Astrocyte of the hippocampus (primary cell): Measurements from ENCODE around the gene ITPR1.
A peak's percentile ranks its signal among the peaks of the same experiment; 100 is the strongest.
"Not testable (repeated sequence)": the region's sequence is repeated elsewhere in the genome, so short reads cannot be mapped to it uniquely, and the experiment has no call there.

Experiments
- DNase-seq: peaks from one replicate; pipeline ENCODE4 v3.0.0; 2011; ENCODE audit warnings: low read depth, low spot score

The ITPR1 gene

DNA sequence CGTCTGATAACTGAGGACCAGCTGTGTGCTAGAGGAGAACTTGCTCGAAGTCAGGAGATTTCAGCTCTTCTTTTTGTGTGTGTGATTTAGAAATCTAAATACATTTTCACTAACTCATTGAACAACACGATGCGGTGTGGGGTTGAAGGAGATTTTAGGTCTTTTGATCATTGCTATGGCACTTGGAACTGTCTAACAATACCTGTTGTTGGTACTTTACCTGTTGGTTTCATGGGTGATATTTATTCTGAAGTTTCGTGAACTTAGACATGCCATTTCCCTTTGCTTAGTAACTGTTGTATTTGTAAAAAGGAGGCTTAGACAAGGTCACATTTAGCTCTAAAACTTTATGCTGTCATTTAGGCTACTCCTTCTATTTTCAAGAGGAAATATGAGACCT is 99.9 kb downstream of the ITPR1 start:
- DNase-seq, result no peak

DNA sequence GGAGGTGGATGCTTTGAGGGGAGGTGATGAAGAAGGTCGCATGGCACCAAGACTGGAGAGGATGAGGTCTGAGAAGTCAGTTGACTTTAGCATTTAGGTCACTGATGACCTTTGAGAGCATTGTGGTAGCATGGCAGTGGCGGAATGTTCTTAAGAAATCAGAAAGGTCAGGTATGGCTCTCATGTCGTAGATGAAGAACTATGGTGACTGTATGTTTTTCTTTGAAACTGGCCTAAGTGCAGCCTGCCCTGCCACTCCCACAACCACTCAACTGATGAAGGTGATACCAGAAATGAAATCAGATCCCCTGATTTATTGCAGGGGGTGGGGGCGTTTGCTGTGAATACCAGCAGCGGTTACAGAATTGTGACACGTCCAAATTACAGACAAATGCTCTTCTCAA is 102.6 kb downstream of the ITPR1 start:
- no peak for DNase-seq

DNA sequence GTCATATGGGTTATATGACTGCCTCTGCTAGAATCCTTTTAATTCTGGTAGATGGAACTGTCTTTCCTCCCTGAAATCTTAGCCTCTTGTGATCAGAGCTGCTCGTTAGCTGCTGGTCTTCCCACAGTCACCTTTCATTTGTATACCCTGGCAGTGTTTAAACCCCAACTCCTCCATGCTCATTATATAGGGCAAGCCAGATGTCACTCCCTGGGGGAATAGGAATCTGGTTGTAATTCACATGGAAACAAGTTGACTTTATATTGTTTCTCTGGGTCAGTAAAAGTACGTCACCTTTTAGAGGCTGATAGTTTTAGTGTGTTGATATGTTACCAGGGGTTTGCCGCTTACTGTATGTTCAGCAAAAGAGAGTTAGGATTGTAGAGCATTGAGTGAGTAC is 103.5 kb downstream of the ITPR1 start:
- no peak for DNase-seq

DNA sequence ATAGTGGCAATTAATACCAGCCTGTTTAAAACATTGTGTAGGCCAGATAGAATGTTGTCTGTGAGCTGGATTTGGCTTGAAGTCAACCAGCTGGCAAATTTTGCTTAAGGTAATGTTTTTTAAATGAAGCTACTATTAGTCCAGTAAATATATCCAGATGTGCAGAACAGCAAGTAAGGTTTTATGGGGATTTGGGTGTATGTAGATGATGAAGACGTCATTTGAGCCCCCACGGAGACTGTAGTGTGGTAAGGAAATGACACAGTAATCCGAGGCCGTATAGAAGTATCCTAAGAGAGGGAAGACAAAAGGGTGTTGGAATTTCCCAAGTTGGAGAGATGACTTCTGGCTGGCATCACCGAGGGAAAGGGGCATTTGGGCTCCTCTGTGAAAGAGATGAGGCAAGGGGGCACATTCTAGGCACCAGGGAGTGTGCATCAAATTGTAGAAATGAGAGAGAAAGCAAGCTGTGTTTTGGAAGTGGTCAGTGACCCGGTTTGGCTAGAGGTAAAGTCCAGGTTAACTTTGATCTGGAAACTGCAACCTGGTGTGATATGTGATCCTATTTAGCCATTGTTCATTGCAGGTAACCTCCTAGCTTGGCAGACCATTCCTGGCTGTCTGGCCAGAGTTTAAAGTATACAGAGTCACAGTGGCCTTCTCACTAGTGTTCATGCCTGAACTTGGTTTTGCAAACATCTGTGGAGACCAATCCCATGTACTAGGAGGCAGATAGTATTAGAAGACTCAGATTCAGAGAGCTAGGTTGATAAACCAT is 104.2 kb downstream of the ITPR1 start:
- no peak for DNase-seq

DNA sequence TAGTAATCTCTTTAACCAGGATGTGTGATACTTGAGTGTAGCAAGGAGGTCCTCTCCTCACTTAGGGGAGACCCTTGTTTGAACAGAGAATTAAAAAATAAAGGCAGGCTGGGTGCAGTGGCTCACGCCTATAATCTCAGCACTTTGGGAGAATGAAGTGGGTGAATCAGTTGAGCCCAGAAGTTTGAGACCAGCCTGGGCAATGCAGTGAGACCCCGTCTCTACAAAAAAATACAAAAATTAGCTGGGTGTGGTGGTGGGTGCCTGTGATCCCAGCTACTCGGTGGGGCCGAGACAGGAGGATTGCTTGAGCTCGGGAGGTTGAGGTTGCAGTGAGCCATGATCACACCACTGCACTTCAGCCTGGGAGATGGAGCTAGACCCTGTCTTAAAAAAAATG is 105.1 kb downstream of the ITPR1 start:
- DNase-seq, result not testable (repeated sequence)

DNA sequence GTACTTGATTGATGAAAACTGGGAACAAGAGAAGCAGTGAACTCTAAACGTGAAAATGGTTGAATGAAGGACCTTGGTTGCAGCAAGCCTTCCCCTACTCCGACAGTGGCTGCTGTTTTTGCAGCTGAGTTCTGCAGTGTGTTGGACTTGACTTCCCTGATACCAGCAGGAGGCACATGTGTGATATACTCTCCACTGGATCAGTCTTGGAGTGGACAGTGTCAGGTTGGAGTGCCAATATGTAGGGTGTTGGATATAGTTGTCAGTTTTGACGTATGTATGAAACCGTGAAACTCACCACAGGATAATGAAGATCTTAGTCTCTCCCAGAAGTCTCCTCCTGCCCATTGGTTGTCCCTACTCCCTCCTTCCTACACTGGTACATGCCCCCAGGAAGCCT is 106.5 kb downstream of the ITPR1 start:
- DNase-seq, result no peak

DNA sequence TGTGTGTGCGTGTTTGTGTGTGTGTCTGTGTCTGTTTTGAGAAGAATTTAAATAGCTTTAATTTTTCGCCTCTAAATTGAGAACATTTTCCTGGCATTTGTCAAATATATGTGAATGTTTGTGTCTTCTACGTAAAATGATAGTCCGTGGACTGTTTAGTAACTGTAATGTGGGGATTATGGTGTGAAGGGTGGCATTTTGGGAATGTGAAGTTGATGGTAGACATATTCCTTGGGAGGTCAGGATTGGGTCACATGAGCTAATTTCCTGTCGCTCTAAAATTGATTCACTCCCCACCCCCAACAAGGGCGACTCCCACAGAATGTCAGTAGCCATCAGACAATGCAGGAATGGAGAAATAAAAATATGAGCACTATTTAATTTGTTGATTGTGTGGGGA is 107.3 kb downstream of the ITPR1 start:
- no peak for DNase-seq

DNA sequence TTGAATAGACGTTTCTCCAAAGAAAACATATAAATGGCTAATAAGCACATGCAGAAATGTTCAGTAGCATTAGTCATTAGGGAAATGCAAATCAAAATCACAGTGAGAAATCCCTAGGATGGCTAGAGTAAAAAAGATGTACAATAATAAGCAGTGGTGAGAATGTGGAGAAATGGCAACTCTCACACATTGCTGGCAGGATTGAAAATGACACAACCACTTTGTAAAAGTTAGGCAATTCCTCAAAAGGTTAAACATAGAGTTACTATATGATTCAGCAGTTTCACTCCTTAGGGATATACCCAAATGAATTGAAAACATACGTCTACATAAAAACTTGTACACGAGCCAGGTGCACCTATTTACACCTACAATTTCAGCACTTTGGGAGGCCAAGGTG is 108.7 kb downstream of the ITPR1 start:
- DNase-seq, result no peak

DNA sequence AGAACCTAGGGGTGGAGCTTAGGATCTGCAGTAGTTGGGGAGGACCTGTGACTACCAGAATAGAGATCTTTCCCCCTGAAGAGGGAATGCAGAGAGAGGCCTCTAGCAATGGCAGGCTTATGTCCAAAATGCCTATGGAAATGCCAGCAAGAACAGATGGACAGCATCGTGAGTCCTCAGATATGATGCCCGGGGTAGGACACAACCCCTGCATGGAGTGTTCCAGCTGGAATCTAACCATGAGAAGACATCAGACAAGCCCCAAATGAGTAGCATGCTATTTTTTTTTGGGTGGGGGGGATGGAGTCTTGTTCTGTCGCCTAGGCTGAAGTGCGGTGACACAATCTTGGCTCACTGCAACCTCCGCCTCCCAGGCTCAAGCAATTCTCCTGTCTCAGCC is 111.5 kb downstream of the ITPR1 start:
- no peak for DNase-seq

DNA sequence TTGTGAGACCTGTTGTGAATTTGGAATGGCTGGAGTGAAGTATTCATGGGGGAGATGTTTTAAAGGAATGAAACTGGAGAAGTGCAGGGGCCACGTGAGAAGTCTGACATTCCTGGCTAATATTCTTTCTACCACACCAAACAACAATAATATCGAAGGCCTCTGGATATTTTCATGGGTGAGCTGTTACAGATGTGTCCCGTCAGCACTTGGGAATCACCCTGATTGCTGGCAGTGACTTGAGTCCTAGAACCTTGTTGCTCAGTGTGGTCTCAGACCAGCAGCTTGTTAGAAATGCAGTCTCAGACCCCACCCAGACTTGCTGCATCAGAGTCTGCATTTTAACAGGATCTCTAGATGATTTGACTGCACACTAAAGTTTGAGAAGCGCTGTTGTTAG is 113.8 kb downstream of the ITPR1 start:
- DNase-seq, result no peak

DNA sequence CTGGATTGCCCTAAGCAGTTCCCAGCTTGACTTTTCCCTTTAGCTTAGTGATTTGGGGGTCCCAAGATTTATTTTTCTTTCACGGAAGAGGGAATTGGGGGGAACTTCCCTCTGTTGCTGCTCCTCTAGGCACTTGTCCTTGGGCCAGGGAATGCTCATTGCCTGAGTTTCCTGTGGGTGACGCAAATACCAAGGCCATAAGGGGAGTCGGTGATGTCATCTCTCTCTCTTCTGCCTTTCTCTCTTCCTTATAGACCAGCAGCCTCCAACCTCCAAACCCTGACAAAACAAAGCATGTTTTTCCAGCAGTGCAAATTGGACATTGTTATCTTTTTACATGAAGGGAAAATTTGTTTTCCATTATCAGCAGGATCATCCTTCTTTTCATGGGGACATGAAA is 120.2 kb downstream of the ITPR1 start:
- DNase-seq, result no peak

DNA sequence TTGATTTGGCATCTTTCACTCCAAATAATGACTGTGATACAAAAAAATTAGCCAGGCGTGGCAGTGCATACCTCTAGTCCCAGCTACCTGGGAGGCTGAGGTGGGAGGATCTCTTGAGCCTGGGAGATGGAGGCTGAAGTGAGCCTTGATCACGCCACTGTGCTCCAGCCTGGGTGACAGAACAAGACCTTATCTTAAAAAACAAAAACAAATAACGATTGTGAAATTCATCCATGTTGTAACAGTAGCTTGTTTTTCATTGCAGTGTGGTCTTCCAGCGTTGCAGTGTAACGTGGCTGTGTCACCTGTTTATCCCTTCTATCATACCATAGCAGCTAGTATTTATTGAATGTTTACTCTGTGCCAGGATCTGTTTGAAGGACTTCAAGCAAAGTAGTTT is 120.9 kb downstream of the ITPR1 start:
- DNase-seq, result no peak

DNA sequence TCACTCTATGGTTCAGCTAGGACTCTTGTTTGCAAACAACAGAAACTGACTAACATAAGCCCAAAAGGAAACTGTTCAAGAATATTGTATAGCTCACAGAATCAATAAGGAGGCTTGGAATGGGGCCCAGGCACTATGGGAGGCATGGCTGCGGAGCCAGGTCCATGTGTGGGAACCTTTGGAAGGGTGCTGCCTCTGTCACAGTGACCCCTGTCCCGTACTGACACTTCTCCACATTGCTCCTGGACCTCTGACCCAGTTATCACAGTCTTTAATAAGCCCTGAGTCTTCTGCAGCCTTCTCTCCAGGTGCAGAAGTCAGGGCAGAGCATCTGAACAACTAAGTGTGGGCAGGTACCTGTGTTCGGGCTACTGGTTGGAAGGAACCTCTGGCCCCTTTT is 121.8 kb downstream of the ITPR1 start:
- no peak for DNase-seq

DNA sequence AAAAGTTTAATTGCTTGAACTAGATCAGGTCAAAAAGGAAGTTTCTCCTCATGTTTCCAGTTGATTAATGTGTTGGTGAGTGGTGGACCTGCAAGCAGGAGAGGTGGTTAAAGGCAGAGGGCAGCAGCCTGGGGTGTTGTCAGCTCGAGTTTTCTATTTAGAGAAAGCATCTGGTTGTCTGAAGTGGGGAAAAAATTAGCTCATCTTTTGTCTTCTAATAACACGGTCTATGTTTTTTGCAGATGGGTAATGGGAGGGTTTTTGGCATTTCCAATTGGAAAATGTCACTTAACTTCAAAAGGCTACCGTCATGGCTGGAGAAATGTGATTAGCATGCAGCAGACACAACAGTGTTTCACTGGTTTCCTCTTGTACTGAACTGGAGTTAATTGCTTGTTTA is 122.6 kb downstream of the ITPR1 start:
- DNase-seq, result no peak

DNA sequence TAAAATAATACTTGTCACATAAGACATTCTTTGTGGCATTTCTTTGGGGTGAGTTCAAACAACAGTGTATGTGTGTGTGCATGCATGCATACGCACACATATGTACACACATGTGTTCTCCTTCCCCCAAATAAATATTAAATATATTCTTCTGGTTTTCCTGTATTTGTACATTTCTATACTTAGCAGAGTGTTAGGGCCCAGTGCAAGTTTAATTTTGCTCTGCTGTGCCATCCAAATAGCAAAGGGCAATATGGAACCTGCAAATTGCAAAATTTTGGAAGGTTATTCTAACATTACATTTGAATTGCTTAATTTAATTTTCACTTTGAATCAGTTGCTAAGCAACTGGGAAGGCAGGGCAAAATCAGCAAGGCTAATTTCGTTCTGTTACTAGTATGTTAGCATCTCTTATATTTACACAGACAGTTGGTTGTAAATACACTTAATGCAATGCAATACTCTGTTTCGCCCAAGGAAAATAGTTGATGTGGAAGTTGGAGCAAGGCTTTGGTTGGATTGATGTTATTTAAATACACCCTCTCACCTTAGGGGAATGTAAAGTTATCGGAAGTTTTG is 130.4 kb downstream of the ITPR1 start:
- no peak for DNase-seq

DNA sequence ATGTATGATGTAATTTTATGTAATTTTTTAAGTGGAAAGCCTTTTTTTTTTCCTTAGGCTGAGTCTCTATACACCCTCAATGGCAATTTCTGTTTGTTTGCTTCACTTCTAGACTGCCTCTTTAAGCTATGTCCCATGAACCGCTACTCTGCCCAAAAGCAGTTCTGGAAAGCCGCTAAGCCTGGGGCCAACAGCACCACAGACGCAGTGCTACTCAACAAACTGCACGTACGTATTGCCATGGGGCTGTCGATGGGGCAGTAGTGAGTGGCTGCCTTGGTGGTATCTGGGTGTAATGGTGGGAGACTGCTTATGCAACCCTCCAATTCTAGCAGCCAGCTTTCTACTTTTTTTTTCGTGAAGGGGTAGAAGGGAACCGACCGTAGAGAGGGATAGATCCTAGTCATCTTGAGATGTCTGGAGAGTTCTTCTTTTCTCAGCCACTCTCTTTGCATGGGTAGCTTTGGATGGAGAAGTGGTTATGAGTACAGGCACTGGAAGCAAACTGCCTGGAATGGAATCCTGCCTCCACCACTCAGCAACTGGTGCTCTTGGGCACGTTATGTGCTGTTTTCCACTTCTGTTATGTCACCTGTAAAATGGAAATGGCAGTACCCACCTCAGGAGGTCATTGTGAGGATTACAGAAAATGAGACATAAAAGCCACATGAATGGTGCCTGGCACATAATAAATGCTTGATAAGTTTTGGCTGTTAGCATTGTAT is 134.7 kb downstream of the ITPR1 start:
- no peak for DNase-seq

DNA sequence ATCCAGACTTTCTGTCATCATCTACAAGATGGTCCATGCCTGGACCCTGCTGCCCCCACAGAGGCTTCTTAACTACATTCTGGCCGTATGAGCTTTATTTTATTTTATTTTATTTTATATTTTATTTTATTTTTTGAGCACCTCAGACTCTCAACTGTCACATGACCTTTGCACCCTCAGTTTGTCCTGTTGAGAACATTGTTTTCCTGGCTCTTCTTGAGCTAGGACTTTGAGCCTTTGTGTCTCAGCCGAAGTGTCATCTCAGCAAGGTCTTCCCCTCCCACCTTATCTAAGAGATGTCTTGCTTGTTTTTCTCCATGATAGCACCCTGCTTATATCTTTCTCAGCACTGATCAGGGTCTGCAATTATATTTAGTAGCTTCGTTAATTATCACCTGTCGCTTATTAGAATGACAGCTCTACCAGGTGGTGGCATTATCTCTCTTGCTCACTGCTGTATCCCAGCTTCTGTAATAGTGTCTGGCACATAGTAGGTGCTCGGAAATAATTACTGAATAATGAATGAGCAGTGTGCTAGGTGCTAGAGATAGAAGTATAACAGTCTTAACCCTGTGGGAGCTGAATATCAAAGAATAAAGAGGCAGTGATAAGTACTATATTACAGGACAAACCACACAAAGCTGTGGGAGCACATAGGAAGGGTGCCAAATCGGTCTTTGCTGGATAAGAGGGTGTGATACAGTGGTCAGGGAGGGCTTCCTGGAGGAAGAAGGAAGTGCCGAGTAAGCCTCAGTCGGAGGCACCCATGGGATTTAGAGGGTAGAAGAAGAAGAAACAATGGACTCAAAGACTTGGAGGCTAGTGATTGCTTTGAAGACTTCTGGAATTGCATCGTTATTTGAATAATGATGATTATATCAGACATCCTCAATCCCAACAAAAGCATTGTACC is 136.2 kb downstream of the ITPR1 start:
- DNase-seq, result no peak

DNA sequence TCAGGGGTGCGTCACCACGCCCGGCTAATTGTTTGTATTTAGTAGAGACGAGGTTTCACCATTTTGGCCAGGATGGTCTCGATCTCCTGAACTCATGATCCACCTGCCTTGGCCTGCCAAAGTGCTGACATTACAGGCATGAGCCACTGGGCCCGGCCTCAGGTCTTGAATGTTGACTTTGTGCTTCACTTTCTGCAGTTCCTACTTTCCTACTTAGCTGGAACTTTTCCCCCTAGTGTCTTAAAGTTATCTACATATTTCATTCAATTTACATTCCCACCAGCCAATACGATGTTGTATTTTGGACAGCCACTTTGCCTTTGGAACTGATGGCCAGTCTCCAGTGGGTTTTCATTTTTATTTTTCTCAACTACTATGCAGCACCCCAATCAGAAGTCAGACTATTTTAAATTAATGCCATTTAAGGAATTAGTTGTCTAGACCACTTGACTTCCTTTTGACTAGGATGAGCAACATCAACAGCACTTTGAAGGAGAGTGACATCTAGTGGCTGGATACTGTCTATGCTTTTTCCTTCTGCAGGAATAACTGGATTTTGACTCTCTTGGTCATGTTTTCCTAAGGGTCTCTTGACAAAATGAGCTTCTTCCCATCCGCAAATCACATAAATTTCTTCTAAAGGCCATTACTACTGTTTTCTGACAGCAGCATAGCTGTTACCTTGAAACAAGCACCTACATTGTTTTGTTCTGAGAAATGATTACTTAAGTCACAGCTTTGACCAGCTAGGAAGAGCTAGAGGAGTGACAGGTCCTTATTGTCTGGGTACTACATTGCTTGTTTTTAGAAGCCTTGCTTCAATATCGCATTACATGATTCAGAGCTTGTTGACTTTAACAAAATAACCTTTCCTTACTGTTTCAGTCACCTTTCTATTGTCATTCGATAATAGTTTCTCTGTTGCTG is 140.2 kb downstream of the ITPR1 start:
- DNase-seq, result peak; percentile 77

DNA sequence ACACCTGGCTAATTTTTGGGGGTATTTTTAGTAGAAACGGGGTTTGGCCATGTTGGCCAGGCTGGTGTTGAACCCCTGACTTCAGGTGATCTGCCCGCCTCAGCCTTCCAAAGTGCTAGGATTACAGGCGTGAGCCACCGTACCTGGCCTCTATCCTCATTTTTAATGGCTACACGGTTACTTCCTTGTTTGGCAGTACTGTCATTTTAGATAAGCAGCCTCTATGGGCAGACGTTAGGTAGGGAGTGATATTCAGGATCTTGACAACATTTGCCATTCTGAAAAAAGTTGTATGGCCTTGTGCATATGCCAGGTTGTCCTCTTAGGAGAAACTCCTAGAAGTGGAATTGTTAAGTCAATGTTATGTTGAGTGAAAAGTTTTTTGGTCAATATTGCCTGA is 141.7 kb downstream of the ITPR1 start:
- DNase-seq, result no peak

DNA sequence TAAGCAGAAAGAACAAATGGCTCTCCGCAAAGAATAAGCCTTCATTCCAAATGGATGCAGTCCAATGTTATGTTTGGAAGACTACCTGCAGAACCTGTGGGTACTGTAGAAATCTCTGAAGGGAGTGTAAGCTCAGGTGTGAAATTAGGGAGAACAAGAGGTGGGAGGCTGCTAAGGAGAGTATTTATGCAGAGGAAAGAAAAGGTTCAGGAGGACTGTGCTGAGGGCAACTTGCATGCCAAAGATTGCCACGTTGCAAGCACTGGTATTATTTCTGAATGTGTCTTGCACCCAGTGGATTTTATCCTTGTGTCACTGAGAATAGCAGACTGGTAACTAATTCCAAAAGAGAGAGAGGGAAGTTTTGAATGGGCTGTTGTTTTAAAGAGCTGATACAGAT is 144.1 kb downstream of the ITPR1 start:
- DNase-seq, result no peak
